Upper lobe of right lung (tissue), 1 donor: Measurements from ENCODE around the gene WDFY2. TPM values are rescaled to one million over a fixed set of nuclear protein-coding genes. Genes with fewer than 3 reads are reported as not detected.
A peak's percentile ranks its signal among the peaks of the same experiment; 100 is the strongest.

Experiments
- ATAC-seq: fragments of 200-7000 bp; cut with Tn5 transposase; one replicate; pipeline ENCODE4 v1.9.1; 2020; ENCODE audit warnings: mild to moderate bottlenecking, moderate library complexity
- DNase-seq: peaks from one replicate; pipeline ENCODE4 v3.0.0-alpha.2; 2020
- H3K27ac ChIP-seq: fragments of 200-600 bp; one replicate; pipeline ENCODE4 v1.8.0; 2022
- H3K27me3 ChIP-seq: fragments of 200-600 bp; one replicate; pipeline ENCODE4 v1.8.0; 2022; ENCODE audit warnings: mild to moderate bottlenecking
- H3K36me3 ChIP-seq: fragments of 200-600 bp; one replicate; pipeline ENCODE4 v1.8.0; 2022
- H3K4me1 ChIP-seq: fragments of 200-600 bp; one replicate; pipeline ENCODE4 v1.8.0; 2022
- H3K4me3 ChIP-seq: fragments of 200-600 bp; one replicate; pipeline ENCODE4 v1.8.0; 2022; ENCODE audit warnings: mild to moderate bottlenecking
- H3K9me3 ChIP-seq: fragments of 200-600 bp; one replicate; pipeline ENCODE4 v1.8.0; 2022
- CTCF ChIP-seq: fragments of 200-600 bp; IDR thresholded peaks from one replicate; pipeline ENCODE4 v1.8.0; 2022; ENCODE audit warnings: antibody characterized with exemption
- intact Hi-C: fragments of 100-400 bp; cut with DNase I; formaldehyde crosslinking; loops from one replicate; pipeline ENCODE4 v1.11.0; 2022
- total RNA-seq: library from RNA; stranded (reverse); fragmentation: NEBNext Ultra II Directional; extraction: Animal tissue kit (Norgen Biotek cat#: 25700); gene quantifications from one replicate; pipeline ENCODE4 v1.2.1, GENCODE V29; 2021
- donor health status: DM: no; HTN: yes; CAD: no; lungs with severe emphysema.

Gene WDFY2
- total RNA-seq, 1 donor from 2014 or later, result 13.1 TPM

- Histone ChIP-seq H3K36me3 (no peaks in the 10 kb centered on the region), H3K27me3 (no peaks in the 10 kb centered on the region), H3K4me3 (no peak overlapping the region), H3K27ac (no peak overlapping the region), H3K4me1 (peaks cover under 1% of the 10 kb centered on the region), H3K9me3 (no peaks in the 10 kb centered on the region)
- peak; percentile 86 for ATAC-seq
- TF ChIP-seq CTCF, result peak; percentile 33
- intact Hi-C loops, result no loop called here
- no peak for DNase-seq
Observed at GRCh38 chr13:51781246-51782022, 197.2 kb downstream of the WDFY2 start.

GRCh38 chr13:51782026-51782710, 197.9 kb downstream of the WDFY2 start:
- TF ChIP-seq CTCF, result no peak
- H3K4me1 ChIP-seq, result peaks cover 8% of the 10 kb centered on the region
- H3K27me3 ChIP-seq, result no peaks in the 10 kb centered on the region
- H3K4me3 ChIP-seq, result no peak overlapping the region
- no peaks in the 10 kb centered on the region for H3K36me3 ChIP-seq
- no peaks in the 10 kb centered on the region for H3K9me3 ChIP-seq
- ATAC-seq (peak; percentile 3), DNase-seq (no peak)
- H3K27ac ChIP-seq, result no peak overlapping the region
- intact Hi-C loops, result no loop called here

GRCh38 chr13:51783428-51784094, 199.3 kb downstream of the WDFY2 start:
- DNase-seq (no peak), ATAC-seq (no peak)
- H3K27me3 ChIP-seq, result no peaks in the 10 kb centered on the region
- H3K36me3 ChIP-seq, result no peaks in the 10 kb centered on the region
- no peak for TF ChIP-seq CTCF
- intact Hi-C loops, result no loop called here
- H3K4me3 ChIP-seq, result no peak overlapping the region
- no peak overlapping the region for H3K27ac ChIP-seq
- H3K9me3 ChIP-seq, result no peaks in the 10 kb centered on the region
- H3K4me1 ChIP-seq, result peaks cover 10% of the 10 kb centered on the region

- Histone ChIP-seq H3K27me3 (no peaks in the 10 kb centered on the region), H3K4me1 (peaks cover 10% of the 10 kb centered on the region), H3K36me3 (no peaks in the 10 kb centered on the region), H3K27ac (no peak overlapping the region), H3K9me3 (no peaks in the 10 kb centered on the region), H3K4me3 (no peak overlapping the region)
- TF ChIP-seq CTCF, result no peak
- ATAC-seq (no peak), DNase-seq (no peak)
- intact Hi-C loops, result no loop called here
Observed at GRCh38 chr13:51784097-51784496, 199.8 kb downstream of the WDFY2 start.

GRCh38 chr13:51785712-51786424, 201.6 kb downstream of the WDFY2 start:
- DNase-seq (no peak), ATAC-seq (peak; percentile 41)

More at GRCh38 chr13:51785712-51786424, 201.6 kb downstream of the WDFY2 start:
- Histone ChIP-seq H3K27ac (peak overlapping the region; percentile 37), H3K4me3 (no peak overlapping the region), H3K4me1 (peaks cover 10% of the 10 kb centered on the region), H3K9me3 (no peaks in the 10 kb centered on the region), H3K36me3 (no peaks in the 10 kb centered on the region), H3K27me3 (no peaks in the 10 kb centered on the region)
- intact Hi-C loops, result no loop called here
- no peak for TF ChIP-seq CTCF
